Activated CD4-positive, alpha-beta T cell treated with anti-CD3 and anti-CD28 coated beads for 1 hour (primary cell): ENCODE results near the gene CCDC177.

Experiments
- DNase-seq: peaks from one replicate; pipeline ENCODE4 v3.0.0-alpha.2; 2020

CCDC177 gene

GRCh38 chr14:69574263-69574953, at the start of gene CCDC177:
CCDC177 (minus strand) TSS chr14:69574871; CDS start chr14:69573622, 1,249 bp downstream.
- peak; percentile 62 for DNase-seq

GRCh38 chr14:69624136-69624535, 49.5 kb upstream of the CCDC177 start:
- DNase-seq = no peak

- no peak for DNase-seq
Observed at GRCh38 chr14:69620981-69621380, 46.3 kb upstream of the CCDC177 start.

- DNase-seq = no peak
Observed at GRCh38 chr14:69620211-69620611, 45.5 kb upstream of the CCDC177 start.

- DNase-seq = no peak
Observed at GRCh38 chr14:69619012-69619411, 44.3 kb upstream of the CCDC177 start.

- DNase-seq = no peak
Observed at GRCh38 chr14:69617796-69618195, 43.1 kb upstream of the CCDC177 start.

GRCh38 chr14:69616408-69616773, 41.7 kb upstream of the CCDC177 start:
- DNase-seq = no peak

GRCh38 chr14:69615496-69616407, 41.1 kb upstream of the CCDC177 start:
- DNase-seq = peak; percentile 21

GRCh38 chr14:69615121-69615495, 40.4 kb upstream of the CCDC177 start:
- no peak for DNase-seq

GRCh38 chr14:69614592-69614991, 39.9 kb upstream of the CCDC177 start:
- DNase-seq = no peak

GRCh38 chr14:69613312-69614073, 38.8 kb upstream of the CCDC177 start:
- no peak for DNase-seq

GRCh38 chr14:69612783-69613130, 38.1 kb upstream of the CCDC177 start:
- no peak for DNase-seq

GRCh38 chr14:69612014-69612782, 37.5 kb upstream of the CCDC177 start:
- peak; percentile 25 for DNase-seq

- peak; percentile 82 for DNase-seq
Observed at GRCh38 chr14:69611172-69612013, 36.7 kb upstream of the CCDC177 start, which contains the start of gene SUSD6. SUSD6 (plus strand) TSS chr14:69611596; CDS start chr14:69658593, 46,997 bp downstream.

GRCh38 chr14:69610874-69611171, 36.2 kb upstream of the CCDC177 start:
- DNase-seq = no peak

GRCh38 chr14:69610020-69610873, 35.6 kb upstream of the CCDC177 start:
- DNase-seq = no peak

GRCh38 chr14:69606258-69607184, 31.9 kb upstream of the CCDC177 start:
- no peak for DNase-seq

GRCh38 chr14:69605738-69606137, 31.1 kb upstream of the CCDC177 start:
- DNase-seq = no peak

- DNase-seq = no peak
Observed at GRCh38 chr14:69600304-69600891, 25.7 kb upstream of the CCDC177 start.
